ENCODE measurements around the gene BCL2L14. TPM values are rescaled to one million over a fixed set of nuclear protein-coding genes. Genes with fewer than 3 reads are reported as not detected.

Gene BCL2L14
- total and polyA plus RNA-seq, 4 experiments from 2014 or later = 0.41 to 1.9 (median 1.5) TPM

GRCh38 chr12:12035229-12035628 is 35.5 kb upstream of the BCL2L14 start:
- ChIA-PET CTCF (ENCODE audit: partially characterized antibody) (interaction anchor here (1.2 to 9.6 kb wide), 3 partner anchors 10 to 453 kb away, joined by 3 to 388 read pairs (median 21); no protein-coding TSS in a partner anchor), POLR2A (ENCODE audit: partially characterized antibody) (no interaction called here)
- Histone ChIP-seq H3K4me3 (ENCODE audit: low read length in 2 of 2) (no peak overlapping the region), H3K36me3 (ENCODE audit: insufficient read depth, low read length) (no peaks in the 10 kb centered on the region), H3K4me1 (ENCODE audit: insufficient read depth, low read length) (peaks cover 20% of the 10 kb centered on the region), H3K27ac (ENCODE audit: low read depth, low read length) (no peak overlapping the region), H3K9me3 (ENCODE audit: control insufficient read depth in 1 of 2, low read length in 2 of 2) (no peaks in the 10 kb centered on the region), H3K27me3 (ENCODE audit: insufficient read depth, low read length) (no peaks in the 10 kb centered on the region)
- intact Hi-C loops (cut with micrococcal nuclease) = no loop called here
- peaks cover 15 to 24% (median 19%) of the 10 kb centered on the region in 4 donors for H3K4me1 Mint-ChIP-seq
- H3K9me3 Mint-ChIP-seq = peaks cover 0 to 1% (median 0%) of the 10 kb centered on the region in 8 donors
- no peak for DNase-seq
- no peaks in the 10 kb centered on the region for H3K36me3 Mint-ChIP-seq
- no peak overlapping the region for H3K4me3 Mint-ChIP-seq
- no peak overlapping the region for H3K27ac Mint-ChIP-seq
- H3K27me3 Mint-ChIP-seq = peaks cover 1 to 4% of the 10 kb centered on the region in 2 donors

GRCh38 chr12:12036901-12037300 is 33.8 kb upstream of the BCL2L14 start:
- Histone ChIP-seq H3K27ac (ENCODE audit: low read depth, low read length) (no peak overlapping the region), H3K9me3 (ENCODE audit: control insufficient read depth in 1 of 2, low read length in 2 of 2) (no peaks in the 10 kb centered on the region), H3K4me3 (ENCODE audit: low read length in 2 of 2) (no peak overlapping the region), H3K36me3 (ENCODE audit: insufficient read depth, low read length) (no peaks in the 10 kb centered on the region), H3K27me3 (ENCODE audit: insufficient read depth, low read length) (no peaks in the 10 kb centered on the region), H3K4me1 (ENCODE audit: insufficient read depth, low read length) (peaks cover 16% of the 10 kb centered on the region)
- ChIA-PET CTCF (ENCODE audit: partially characterized antibody) (interaction anchor here (0.7 to 9.6 kb wide), 5 partner anchors 29 to 699 kb away, joined by 3 to 388 read pairs (median 5); no protein-coding TSS in a partner anchor), POLR2A (ENCODE audit: partially characterized antibody) (no interaction called here)
- DNase-seq = no peak
- no peaks in the 10 kb centered on the region for H3K36me3 Mint-ChIP-seq
- peaks cover 1 to 6% of the 10 kb centered on the region in 2 donors for H3K27me3 Mint-ChIP-seq
- H3K27ac Mint-ChIP-seq = peak overlapping the region in 1 of 7 donors; percentile 37
- peaks cover 10 to 19% (median 14%) of the 10 kb centered on the region in 4 donors for H3K4me1 Mint-ChIP-seq
- intact Hi-C loops (cut with micrococcal nuclease) = loop anchor here (1.0 kb wide), 1 partner anchor 291 kb away; no protein-coding TSS in a partner anchor
- H3K9me3 Mint-ChIP-seq = no peaks in the 10 kb centered on the region
- no peak overlapping the region for H3K4me3 Mint-ChIP-seq

- intact Hi-C loops (cut with micrococcal nuclease) = no loop called here
- no peaks in the 10 kb centered on the region for H3K4me1 Mint-ChIP-seq
These were observed 30.8 kb upstream of the BCL2L14 start for GRCh38 chr12:12039897-12040296.

GRCh38 chr12:12046401-12046800 is 24.3 kb upstream of the BCL2L14 start:
- Mint-ChIP-seq H3K27me3 (peaks cover 0 to 1% of the 10 kb centered on the region in 2 donors), H3K9me3 (no peaks in the 10 kb centered on the region), H3K27ac (no peak overlapping the region), H3K4me3 (no peak overlapping the region), H3K4me1 (no peaks in the 10 kb centered on the region), H3K36me3 (no peaks in the 10 kb centered on the region)
- no peak overlapping the region for H3K27ac ChIP-seq (ENCODE audit: low read depth, low read length)
- intact Hi-C loops (cut with micrococcal nuclease) = no loop called here
- POLR2A ChIA-PET (ENCODE audit: partially characterized antibody) = no interaction called here
- no peak for DNase-seq
- H3K4me1 ChIP-seq (ENCODE audit: insufficient read depth, low read length) = no peaks in the 10 kb centered on the region
- no peaks in the 10 kb centered on the region for H3K9me3 ChIP-seq (ENCODE audit: control insufficient read depth in 1 of 2, low read length in 2 of 2)
- H3K27me3 ChIP-seq (ENCODE audit: insufficient read depth, low read length) = no peaks in the 10 kb centered on the region
- no peaks in the 10 kb centered on the region for H3K36me3 ChIP-seq (ENCODE audit: insufficient read depth, low read length)
- no peak overlapping the region for H3K4me3 ChIP-seq (ENCODE audit: low read length in 2 of 2)
- CTCF ChIA-PET (ENCODE audit: partially characterized antibody) = no interaction called here

More at GRCh38 chr12:12039897-12040296, 30.8 kb upstream of the BCL2L14 start:
- H3K27ac Mint-ChIP-seq = no peak overlapping the region
- H3K4me3 ChIP-seq (ENCODE audit: low read length in 2 of 2) = no peak overlapping the region
- peaks cover 3 to 6% of the 10 kb centered on the region in 2 donors for H3K27me3 Mint-ChIP-seq
- DNase-seq = no peak
- POLR2A ChIA-PET (ENCODE audit: partially characterized antibody) = no interaction called here
- H3K4me1 ChIP-seq (ENCODE audit: insufficient read depth, low read length) = no peaks in the 10 kb centered on the region
- CTCF ChIA-PET (ENCODE audit: partially characterized antibody) = interaction anchor here (0.5 to 9.6 kb wide), 3 partner anchors 32 to 458 kb away, joined by 3 to 388 read pairs (median 3); no protein-coding TSS in a partner anchor
- H3K27ac ChIP-seq (ENCODE audit: low read depth, low read length) = no peak overlapping the region
- H3K4me3 Mint-ChIP-seq = no peak overlapping the region
- H3K9me3 Mint-ChIP-seq = no peaks in the 10 kb centered on the region
- no peaks in the 10 kb centered on the region for H3K27me3 ChIP-seq (ENCODE audit: insufficient read depth, low read length)
- H3K36me3 Mint-ChIP-seq = no peaks in the 10 kb centered on the region
- H3K9me3 ChIP-seq (ENCODE audit: control insufficient read depth in 1 of 2, low read length in 2 of 2) = no peaks in the 10 kb centered on the region
- no peaks in the 10 kb centered on the region for H3K36me3 ChIP-seq (ENCODE audit: insufficient read depth, low read length)

- Histone ChIP-seq H3K4me3 (ENCODE audit: low read length in 2 of 2) (no peak overlapping the region), H3K27me3 (ENCODE audit: insufficient read depth, low read length) (no peaks in the 10 kb centered on the region), H3K36me3 (ENCODE audit: insufficient read depth, low read length) (no peaks in the 10 kb centered on the region), H3K27ac (ENCODE audit: low read depth, low read length) (no peak overlapping the region), H3K9me3 (ENCODE audit: control insufficient read depth in 1 of 2, low read length in 2 of 2) (no peaks in the 10 kb centered on the region), H3K4me1 (ENCODE audit: insufficient read depth, low read length) (no peaks in the 10 kb centered on the region)
- Mint-ChIP-seq H3K4me3 (no peak overlapping the region), H3K36me3 (no peaks in the 10 kb centered on the region), H3K9me3 (no peaks in the 10 kb centered on the region), H3K4me1 (no peaks in the 10 kb centered on the region), H3K27me3 (peaks cover 0 to 1% of the 10 kb centered on the region in 2 donors), H3K27ac (no peak overlapping the region)
- CTCF ChIA-PET (ENCODE audit: partially characterized antibody) = no interaction called here
- intact Hi-C loops (cut with micrococcal nuclease) = no loop called here
- POLR2A ChIA-PET (ENCODE audit: partially characterized antibody) = no interaction called here
- DNase-seq = no peak
These were observed 23.1 kb upstream of the BCL2L14 start for GRCh38 chr12:12047682-12048081.

GRCh38 chr12:12048266-12048665 is 22.5 kb upstream of the BCL2L14 start:
- no peak overlapping the region for H3K4me3 ChIP-seq (ENCODE audit: low read length in 2 of 2)
- H3K4me1 ChIP-seq (ENCODE audit: insufficient read depth, low read length) = no peaks in the 10 kb centered on the region
- no peak overlapping the region for H3K27ac ChIP-seq (ENCODE audit: low read depth, low read length)
- no peak for DNase-seq
- ChIA-PET CTCF (ENCODE audit: partially characterized antibody) (no interaction called here), POLR2A (ENCODE audit: partially characterized antibody) (no interaction called here)
- Mint-ChIP-seq H3K4me1 (no peaks in the 10 kb centered on the region), H3K4me3 (no peak overlapping the region), H3K36me3 (no peaks in the 10 kb centered on the region), H3K9me3 (no peaks in the 10 kb centered on the region), H3K27ac (no peak overlapping the region), H3K27me3 (peaks cover 0 to 1% of the 10 kb centered on the region in 2 donors)
- no peaks in the 10 kb centered on the region for H3K27me3 ChIP-seq (ENCODE audit: insufficient read depth, low read length)
- no peaks in the 10 kb centered on the region for H3K36me3 ChIP-seq (ENCODE audit: insufficient read depth, low read length)
- intact Hi-C loops (cut with micrococcal nuclease) = no loop called here
- no peaks in the 10 kb centered on the region for H3K9me3 ChIP-seq (ENCODE audit: control insufficient read depth in 1 of 2, low read length in 2 of 2)

GRCh38 chr12:12048714-12049113 is 22.0 kb upstream of the BCL2L14 start:
- Histone ChIP-seq H3K27me3 (ENCODE audit: insufficient read depth, low read length) (no peaks in the 10 kb centered on the region), H3K4me1 (ENCODE audit: insufficient read depth, low read length) (no peaks in the 10 kb centered on the region), H3K4me3 (ENCODE audit: low read length in 2 of 2) (no peak overlapping the region), H3K27ac (ENCODE audit: low read depth, low read length) (no peak overlapping the region), H3K9me3 (ENCODE audit: control insufficient read depth in 1 of 2, low read length in 2 of 2) (no peaks in the 10 kb centered on the region), H3K36me3 (ENCODE audit: insufficient read depth, low read length) (no peaks in the 10 kb centered on the region)
- intact Hi-C loops (cut with micrococcal nuclease) = no loop called here
- Mint-ChIP-seq H3K36me3 (no peaks in the 10 kb centered on the region), H3K4me3 (no peak overlapping the region), H3K27me3 (no peaks in the 10 kb centered on the region), H3K27ac (no peak overlapping the region), H3K9me3 (no peaks in the 10 kb centered on the region), H3K4me1 (no peaks in the 10 kb centered on the region)
- ChIA-PET CTCF (ENCODE audit: partially characterized antibody) (no interaction called here), POLR2A (ENCODE audit: partially characterized antibody) (no interaction called here)
- no peak for DNase-seq

Data from CD4-positive, alpha-beta memory T cell (primary cell).